Measurements from ENCODE around the gene LCK. TPM values are rescaled to one million over a fixed set of nuclear protein-coding genes. Genes with fewer than 3 reads are reported as not detected.

LCK gene
- total and polyA plus RNA-seq, 9 of the 15 experiments (the other 6 are each of a cell fraction or from before 2014, with no cell fraction given), result 0.04 to 0.47 (median 0.13) TPM; not detected in 6

- TF ChIP-seq MAFK (IDR thresholded peaks at IDR 0.05; ENCODE audit: low read length) (no peak), MXI1 (IDR thresholded peaks at IDR 0.05; ENCODE audit: low read depth, low read length) (no peak), MLX (CRISPR knock-in tag; conservative IDR thresholded peaks at IDR 0.05) (no peak), HLTF (IDR thresholded peaks at IDR 0.05) (no peak), ATF4 (CRISPR knock-in tag; IDR thresholded peaks at IDR 0.05) (no peak), RBM25 (IDR thresholded peaks at IDR 0.05; ENCODE audit: low read depth, low read length, severe bottlenecking) (no peak), SREBF1 (IDR thresholded peaks at IDR 0.05; ENCODE audit: borderline replicate concordance, low read depth, low read length) (no peak), E2F8 (IDR thresholded peaks at IDR 0.05; ENCODE audit: low read depth, partially characterized antibody) (no peak), ZNF512 (tag; IDR thresholded peaks at IDR 0.05) (no peak), COPS2 (conservative IDR thresholded peaks at IDR 0.05) (no peak)
Measured at GRCh38 chr1:32220746-32221580, 30.1 kb upstream of the LCK start (continued).

Measured in K562 (cell line).